ENCODE data around the gene CORO7. TPM values are rescaled to one million over a fixed set of nuclear protein-coding genes. Genes with fewer than 3 reads are reported as not detected.

The CORO7 gene
- polyA plus RNA-seq, 3 donors = 44.7 to 181 (median 68.4) TPM

DNA sequence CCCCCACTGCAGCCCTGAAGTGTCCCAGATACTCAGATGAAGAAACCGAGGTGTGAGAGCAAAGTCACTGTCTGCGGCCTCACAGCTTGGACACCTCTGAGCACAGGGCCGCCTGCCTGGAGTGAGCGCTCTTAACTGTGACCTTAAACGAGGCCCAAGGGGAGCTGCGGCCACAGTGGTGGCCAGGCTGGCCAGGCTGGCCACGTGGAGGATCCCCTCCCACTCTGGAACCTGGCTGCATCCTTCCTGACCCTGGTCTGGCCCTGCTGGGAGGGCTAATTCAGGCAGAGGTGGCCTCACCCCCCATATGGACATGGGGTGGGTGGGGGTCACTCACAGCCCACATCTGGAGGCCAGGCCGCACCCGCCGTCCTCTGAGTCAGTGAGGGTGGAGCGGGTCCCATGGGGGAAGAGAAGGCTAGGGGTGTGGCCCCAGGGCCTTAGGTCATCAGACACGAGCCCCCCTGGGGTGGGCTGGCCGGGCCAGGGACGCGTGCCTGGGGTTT lies 38.2 kb downstream of the CORO7 start:
- peaks cover 97% of the 10 kb centered on the region for H4K20me1 ChIP-seq (ENCODE audit: insufficient read depth, low read length)
- Mint-ChIP-seq H3K27ac (peak overlapping the region in 2 of 7 donors; percentile 13 to 46), H3K4me3 (no peak overlapping the region), H3K4me1 (peaks cover 16% of the 10 kb centered on the region), H3K9me3 (no peaks in the 10 kb centered on the region), H3K27me3 (ENCODE audit: low read depth in 3 of 3) (peaks cover 0 to 2% (median 2%) of the 10 kb centered on the region in 3 donors), H3K36me3 (peaks cover 19 to 59% of the 10 kb centered on the region in 2 donors)
- H3K9ac ChIP-seq (ENCODE audit: insufficient read depth, low read length, poor library complexity, severe bottlenecking) = no peak overlapping the region
- H3K27ac ChIP-seq (ENCODE audit: low read depth in 1 of 2, low read length in 2 of 2) = no peak overlapping the region
- no peak for DNase-seq
- H3K4me3 ChIP-seq (replicated peaks in 1 of 3; ENCODE audit: low read depth in 2 of 3, low read length in 3 of 3) = no peak overlapping the region
- TF ChIP-seq, protein P1, sequence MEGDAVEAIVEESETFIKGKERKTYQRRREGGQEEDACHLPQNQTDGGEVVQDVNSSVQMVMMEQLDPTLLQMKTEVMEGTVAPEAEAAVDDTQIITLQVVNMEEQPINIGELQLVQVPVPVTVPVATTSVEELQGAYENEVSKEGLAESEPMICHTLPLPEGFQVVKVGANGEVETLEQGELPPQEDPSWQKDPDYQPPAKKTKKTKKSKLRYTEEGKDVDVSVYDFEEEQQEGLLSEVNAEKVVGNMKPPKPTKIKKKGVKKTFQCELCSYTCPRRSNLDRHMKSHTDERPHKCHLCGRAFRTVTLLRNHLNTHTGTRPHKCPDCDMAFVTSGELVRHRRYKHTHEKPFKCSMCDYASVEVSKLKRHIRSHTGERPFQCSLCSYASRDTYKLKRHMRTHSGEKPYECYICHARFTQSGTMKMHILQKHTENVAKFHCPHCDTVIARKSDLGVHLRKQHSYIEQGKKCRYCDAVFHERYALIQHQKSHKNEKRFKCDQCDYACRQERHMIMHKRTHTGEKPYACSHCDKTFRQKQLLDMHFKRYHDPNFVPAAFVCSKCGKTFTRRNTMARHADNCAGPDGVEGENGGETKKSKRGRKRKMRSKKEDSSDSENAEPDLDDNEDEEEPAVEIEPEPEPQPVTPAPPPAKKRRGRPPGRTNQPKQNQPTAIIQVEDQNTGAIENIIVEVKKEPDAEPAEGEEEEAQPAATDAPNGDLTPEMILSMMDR (IDR thresholded peaks at IDR 0.05) = no peak
- H3K9me3 ChIP-seq (replicated peaks in 1 of 2; ENCODE audit: control insufficient read depth in 1 of 2, insufficient read depth in 1 of 2, low read length in 2 of 2) = no peaks in the 10 kb centered on the region
- H3K79me2 ChIP-seq (ENCODE audit: insufficient read depth, low read length) = peaks cover 7% of the 10 kb centered on the region
- peaks cover 2 to 7% of the 10 kb centered on the region in 2 donors for H3K4me1 ChIP-seq (ENCODE audit: control insufficient read depth in 1 of 2, insufficient read depth in 2 of 2, low read length in 2 of 2)
- intact Hi-C loops (cut with micrococcal nuclease) = no loop called here
- no peak overlapping the region for H3K4me2 ChIP-seq (replicated peaks; ENCODE audit: extremely low read depth, low read length, poor library complexity, severe bottlenecking)
- peaks cover 54% of the 10 kb centered on the region in 2 donors for H3K36me3 ChIP-seq (replicated peaks in 1 of 2; ENCODE audit: control insufficient read depth in 1 of 2, insufficient read depth in 2 of 2, low read length in 2 of 2)
- H3K27me3 ChIP-seq (ENCODE audit: control insufficient read depth in 2 of 2, insufficient read depth in 2 of 2, low read length in 2 of 2) = no peaks in the 10 kb centered on the region
- WGBS (ENCODE audit: insufficient coverage) = 93% methylated on average over 11 of the region's 15 CpGs
- H2AFZ ChIP-seq (ENCODE audit: insufficient read depth, low read depth, low read length, poor library complexity, severe bottlenecking) = no peak overlapping the region

DNA sequence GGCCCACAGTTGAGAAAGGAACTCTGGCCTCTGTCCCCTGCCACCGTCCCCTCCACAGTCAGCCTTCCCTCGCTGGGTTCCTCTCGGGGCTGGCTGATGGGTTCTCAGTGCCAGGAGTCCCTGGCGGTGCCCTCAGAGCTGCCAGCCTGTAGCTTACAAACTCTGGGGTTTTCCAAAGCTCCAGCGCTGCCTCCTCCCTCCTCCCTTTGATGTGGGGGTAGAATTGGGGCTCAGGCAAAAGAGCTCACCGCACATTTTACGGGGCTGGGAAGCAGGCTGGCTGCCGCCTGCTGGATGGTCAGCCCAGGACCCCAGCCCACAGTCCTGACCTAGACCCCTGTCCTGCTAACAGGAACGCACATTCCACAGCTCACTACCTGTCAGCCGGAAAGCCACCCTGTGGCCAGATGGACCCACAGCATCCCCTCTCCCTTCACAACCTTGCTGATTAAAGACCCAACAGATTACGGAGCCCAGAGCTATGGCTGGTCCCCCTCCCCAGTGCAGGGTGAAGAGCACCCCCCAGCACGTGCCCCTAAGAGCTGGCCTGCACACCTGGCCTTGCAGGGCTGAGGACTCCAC lies 38.7 kb downstream of the CORO7 start:
- peaks cover 2% of the 10 kb centered on the region in 3 donors for H3K27me3 Mint-ChIP-seq (ENCODE audit: low read depth in 3 of 3)
- Histone ChIP-seq H3K79me2 (ENCODE audit: insufficient read depth, low read length) (peaks cover 7% of the 10 kb centered on the region), H3K27me3 (ENCODE audit: control insufficient read depth in 2 of 2, insufficient read depth in 2 of 2, low read length in 2 of 2) (no peaks in the 10 kb centered on the region), H3K4me3 (replicated peaks in 1 of 3; ENCODE audit: low read depth in 2 of 3, low read length in 3 of 3) (no peak overlapping the region), H3K4me2 (replicated peaks; ENCODE audit: extremely low read depth, low read length, poor library complexity, severe bottlenecking) (no peak overlapping the region), H3K4me1 (ENCODE audit: control insufficient read depth in 1 of 2, insufficient read depth in 2 of 2, low read length in 2 of 2) (peaks cover 8 to 12% of the 10 kb centered on the region in 2 donors), H2AFZ (ENCODE audit: insufficient read depth, low read depth, low read length, poor library complexity, severe bottlenecking) (no peak overlapping the region), H4K20me1 (ENCODE audit: insufficient read depth, low read length) (peaks cover 97% of the 10 kb centered on the region), H3K9ac (ENCODE audit: insufficient read depth, low read length, poor library complexity, severe bottlenecking) (no peak overlapping the region), H3K9me3 (replicated peaks in 1 of 2; ENCODE audit: control insufficient read depth in 1 of 2, insufficient read depth in 1 of 2, low read length in 2 of 2) (no peaks in the 10 kb centered on the region), H3K27ac (ENCODE audit: low read depth in 1 of 2, low read length in 2 of 2) (no peak overlapping the region), H3K36me3 (replicated peaks in 1 of 2; ENCODE audit: control insufficient read depth in 1 of 2, insufficient read depth in 2 of 2, low read length in 2 of 2) (peaks cover 49% of the 10 kb centered on the region in 2 donors)
- WGBS (ENCODE audit: insufficient coverage) = 95% methylated on average over 10 of the region's 12 CpGs
- no peak for DNase-seq
- H3K36me3 Mint-ChIP-seq = peaks cover 14 to 54% of the 10 kb centered on the region in 2 donors
- no peaks in the 10 kb centered on the region for H3K9me3 Mint-ChIP-seq
- TF ChIP-seq, protein P1 (IDR thresholded peaks at IDR 0.05) = no peak
- H3K4me1 Mint-ChIP-seq = peaks cover 22% of the 10 kb centered on the region
- H3K4me3 Mint-ChIP-seq = no peak overlapping the region
- intact Hi-C loops (cut with micrococcal nuclease) = no loop called here
- H3K27ac Mint-ChIP-seq = peak overlapping the region in 3 of 7 donors; percentile 42 to 78 (median 46)

All from CD14-positive monocyte (primary cell).